Activated T-cell treated with anti-CD3 and anti-CD28 coated beads for 1 hour (primary cell): ENCODE measurements around the gene KPNA4.
"Not testable (repeated sequence)": the region's sequence is repeated elsewhere in the genome, so short reads cannot be mapped to it uniquely, and the experiment has no call there.

Experiments used
- DNase-seq: peaks from one replicate; pipeline ENCODE4 v3.0.0-alpha.2; 2020; ENCODE audit warnings: low read depth

The KPNA4 gene

GRCh38 chr3:160490166-160490565, 75.2 kb downstream of the KPNA4 start:
- no peak for DNase-seq

DNA sequence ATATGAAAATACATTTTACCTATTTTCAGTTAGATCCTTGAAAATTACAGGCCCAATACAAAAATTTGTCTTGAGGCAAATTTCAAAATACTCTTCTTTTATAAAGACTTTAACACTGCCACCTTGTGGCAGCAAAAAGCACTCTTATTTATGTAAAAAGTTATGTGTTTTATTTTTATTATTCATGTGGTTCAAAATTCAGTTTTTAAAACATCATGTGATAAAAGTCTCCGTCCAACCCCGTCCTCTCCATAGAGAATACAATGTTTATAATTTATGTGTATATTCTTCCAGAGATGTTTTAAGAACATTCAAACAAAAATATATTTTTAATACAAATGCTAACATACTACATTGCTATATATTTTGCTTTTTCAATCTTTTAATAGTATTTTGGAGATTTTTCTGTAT, 78.9 kb downstream of the KPNA4 start:
- no peak for DNase-seq

DNA sequence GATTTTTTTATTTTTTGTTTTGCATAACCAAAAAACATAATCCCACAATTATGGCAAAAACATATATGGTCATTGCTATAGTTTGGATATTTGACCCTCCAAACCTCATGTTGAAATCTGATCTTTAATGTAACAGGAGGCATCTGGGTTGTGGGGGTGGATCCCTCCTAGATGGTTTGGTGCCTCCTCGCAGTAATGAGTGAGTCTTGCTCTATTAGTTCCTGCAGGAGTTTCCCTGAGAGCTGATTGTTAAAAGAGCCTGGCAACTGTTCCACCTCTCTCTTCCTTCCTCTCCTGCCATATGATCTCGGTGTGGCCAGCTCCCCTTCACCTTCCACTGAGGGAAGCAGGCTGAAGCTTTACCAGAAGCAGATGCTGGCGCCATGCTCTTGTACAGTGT, 82.6 kb downstream of the KPNA4 start:
- no peak for DNase-seq

- no peak for DNase-seq
Observed at GRCh38 chr3:160481856-160482255, 83.5 kb downstream of the KPNA4 start.

GRCh38 chr3:160480931-160481330, 84.4 kb downstream of the KPNA4 start:
- no peak for DNase-seq

DNA sequence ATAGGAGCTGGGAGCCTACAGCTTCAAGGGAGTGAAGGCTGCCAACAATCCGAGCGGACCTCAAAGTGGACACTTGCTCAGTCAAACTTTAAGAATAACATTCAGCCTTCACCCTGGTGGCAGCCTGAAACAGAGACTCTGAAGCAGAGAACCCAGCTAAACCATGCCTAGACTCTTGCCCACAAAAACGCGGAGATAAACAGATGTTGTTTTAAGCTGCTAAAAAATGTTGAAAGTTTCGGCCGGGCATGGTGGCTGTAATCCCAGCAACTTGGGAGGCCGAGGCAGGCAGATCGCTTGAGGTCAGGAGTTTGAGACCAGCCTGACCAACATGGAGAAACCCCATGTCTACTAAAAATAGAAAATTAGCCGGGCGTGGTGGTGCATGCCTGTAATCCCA, 86.0 kb downstream of the KPNA4 start:
- no peak for DNase-seq

GRCh38 chr3:160478338-160478737, 87.0 kb downstream of the KPNA4 start:
- DNase-seq: no peak

DNA sequence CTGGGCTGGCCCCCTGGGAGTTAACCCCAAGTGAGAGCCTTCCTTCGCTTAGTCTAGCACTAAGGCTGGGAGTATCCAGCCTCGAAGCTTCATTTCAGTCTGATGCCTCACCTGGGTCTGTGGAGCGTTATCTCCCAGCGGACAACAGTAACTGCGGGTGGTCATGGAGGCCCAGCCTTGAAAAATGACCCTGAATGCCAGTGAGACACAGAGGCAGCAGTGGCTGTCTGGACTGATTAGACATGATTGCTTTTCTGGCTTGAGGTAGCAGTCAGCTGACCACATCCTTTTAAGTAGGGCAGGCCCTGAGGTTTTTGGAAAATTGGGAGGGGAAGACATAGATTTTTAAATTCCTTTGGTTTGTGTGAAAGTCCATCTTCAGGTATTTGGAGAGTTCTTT, 87.6 kb downstream of the KPNA4 start:
- no peak for DNase-seq

DNA sequence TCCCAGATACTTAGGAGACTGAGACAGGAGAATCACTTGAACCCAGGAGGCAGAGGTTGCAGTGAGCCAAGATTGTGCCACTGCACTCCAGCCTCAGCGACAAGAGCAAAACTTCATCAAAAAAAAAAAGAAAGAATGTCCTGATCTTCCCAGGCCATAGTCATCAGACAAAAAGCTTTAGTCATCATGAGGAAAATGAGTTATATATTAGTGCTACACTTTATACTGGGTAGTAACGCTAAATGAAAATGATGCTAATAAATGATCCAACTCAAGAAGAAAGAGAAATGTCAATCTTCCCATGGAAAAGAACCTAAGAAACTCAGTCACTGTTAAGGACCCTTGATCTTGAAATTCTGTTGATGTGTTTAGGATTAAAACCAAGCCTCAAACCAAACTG, 89.5 kb downstream of the KPNA4 start:
- no peak for DNase-seq

- no peak for DNase-seq
Observed at GRCh38 chr3:160475153-160475552, 90.2 kb downstream of the KPNA4 start.

- DNase-seq: no peak
Observed at GRCh38 chr3:160474416-160474838, 90.9 kb downstream of the KPNA4 start.

DNA sequence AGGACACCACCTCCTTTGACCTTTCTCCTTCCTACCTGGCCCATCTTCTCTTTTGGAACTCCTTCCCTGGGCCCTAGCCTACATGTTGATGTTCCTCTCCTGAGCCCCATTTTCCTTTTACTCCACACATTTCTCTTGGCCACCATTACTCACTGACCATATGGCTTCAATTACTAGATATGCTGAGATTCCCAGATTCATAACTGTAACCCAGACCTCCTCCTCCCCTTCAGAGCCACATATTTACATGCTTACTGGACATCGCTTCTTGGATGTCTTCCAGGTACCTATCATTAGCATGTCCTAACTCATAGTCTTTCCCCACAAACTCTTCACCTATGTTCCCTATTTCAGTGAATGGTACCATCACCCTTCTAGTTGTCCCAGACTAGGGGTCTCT, 91.4 kb downstream of the KPNA4 start:
- no peak for DNase-seq

GRCh38 chr3:160473221-160473620, 92.2 kb downstream of the KPNA4 start:
- no peak for DNase-seq

GRCh38 chr3:160472344-160472743, 93.0 kb downstream of the KPNA4 start:
- no peak for DNase-seq

DNA sequence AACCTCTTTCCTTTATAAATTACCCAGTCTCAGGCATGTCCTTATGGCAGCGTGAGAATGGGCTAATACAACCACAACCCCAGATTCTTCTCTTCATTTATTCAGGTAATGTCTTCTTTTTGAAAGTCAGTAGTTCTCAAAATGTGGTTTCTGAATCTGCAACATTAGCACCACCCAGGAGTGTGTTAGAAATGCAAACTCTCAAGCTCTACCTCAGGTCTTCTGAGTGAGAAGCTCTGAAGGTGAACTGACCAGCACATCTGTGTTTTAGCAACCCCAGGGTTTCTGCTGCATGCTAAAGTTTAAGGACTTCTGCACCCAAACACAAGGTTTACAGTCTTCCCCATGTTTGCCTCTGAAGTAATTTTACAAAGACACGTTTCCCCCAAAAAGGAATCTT, 93.5 kb downstream of the KPNA4 start:
- no peak for DNase-seq

DNA sequence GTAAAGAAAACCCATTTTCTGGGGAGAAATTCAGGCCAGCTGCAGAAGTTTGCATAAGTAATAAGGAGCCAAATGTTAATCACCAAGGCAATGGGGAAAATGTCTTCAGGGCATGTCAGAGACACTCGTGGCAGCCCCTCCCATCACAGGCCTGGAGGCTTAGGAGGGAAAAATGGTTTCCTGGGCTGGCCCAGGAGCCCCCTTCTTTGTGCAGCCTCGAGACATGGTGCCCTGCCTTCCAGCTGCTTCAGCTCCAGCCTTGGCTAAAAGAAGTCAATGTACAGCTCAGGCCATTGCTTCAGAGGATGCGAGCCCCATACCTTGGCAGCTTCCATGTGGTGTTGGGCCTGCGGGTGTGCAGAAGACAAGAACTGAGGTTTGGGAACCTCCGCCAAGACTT, 95.2 kb downstream of the KPNA4 start:
- no peak for DNase-seq

DNA sequence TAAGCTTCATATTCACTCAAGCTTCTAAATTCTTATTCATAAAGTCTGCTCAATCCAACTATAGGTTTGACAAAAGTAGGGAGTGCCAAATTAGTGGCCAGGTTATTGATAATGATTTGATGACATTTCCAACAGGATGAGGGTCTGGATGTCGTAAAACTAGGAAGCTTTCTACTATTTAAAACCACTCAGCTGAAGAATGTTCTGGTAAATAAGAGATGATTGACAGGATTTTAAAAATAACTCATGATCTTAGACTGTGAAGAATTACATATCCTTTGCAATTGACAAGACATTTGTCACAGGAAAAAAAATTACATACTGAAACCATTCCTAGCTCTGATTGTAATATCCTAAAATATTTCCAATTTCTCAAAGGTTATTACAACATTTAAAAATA, 100.4 kb downstream of the KPNA4 start:
- DNase-seq: no peak

GRCh38 chr3:160464321-160464720, 101.0 kb downstream of the KPNA4 start:
- DNase-seq: no peak

DNA sequence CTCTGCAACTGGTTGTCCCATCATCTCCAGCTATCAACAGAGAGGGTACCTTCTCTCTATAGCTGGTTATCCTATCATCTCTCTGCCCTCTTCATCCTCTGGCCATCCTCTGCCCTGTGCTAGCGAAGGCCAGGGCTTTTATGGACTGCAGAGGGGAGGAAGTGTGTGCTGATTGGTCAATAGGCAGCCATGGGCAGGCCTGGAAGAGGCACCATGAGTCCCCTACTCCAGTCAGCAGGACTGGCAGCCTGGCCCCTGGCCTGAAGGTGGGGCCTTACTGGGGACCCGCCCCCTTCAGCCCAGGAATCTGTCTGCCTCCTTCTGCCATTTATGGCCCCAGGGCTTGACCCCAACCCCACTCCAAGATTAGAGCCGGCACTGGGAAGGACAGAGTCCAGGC, 105.3 kb downstream of the KPNA4 start:
- DNase-seq: no peak

GRCh38 chr3:160459450-160459970, 105.9 kb downstream of the KPNA4 start:
- DNase-seq: no peak

DNA sequence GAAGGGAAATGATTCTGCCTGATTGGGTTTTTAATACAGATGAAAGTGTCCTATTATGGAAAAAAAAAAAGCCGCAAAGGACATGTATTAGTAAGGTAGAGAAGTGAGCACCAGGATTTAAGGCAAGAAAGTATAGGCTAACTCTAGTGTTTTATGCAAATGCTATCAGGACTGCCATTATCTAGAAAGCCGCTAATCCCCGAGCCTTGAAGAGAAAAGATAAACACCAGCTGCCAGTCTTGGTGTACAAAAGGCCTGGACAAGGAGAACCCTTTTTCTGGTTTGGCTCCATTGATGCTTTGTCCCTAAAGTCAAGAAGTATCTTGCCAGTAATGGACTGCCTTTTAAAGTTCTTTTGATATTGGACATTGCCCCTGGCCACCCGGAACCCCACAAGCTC, 107.2 kb downstream of the KPNA4 start:
- no peak for DNase-seq

DNA sequence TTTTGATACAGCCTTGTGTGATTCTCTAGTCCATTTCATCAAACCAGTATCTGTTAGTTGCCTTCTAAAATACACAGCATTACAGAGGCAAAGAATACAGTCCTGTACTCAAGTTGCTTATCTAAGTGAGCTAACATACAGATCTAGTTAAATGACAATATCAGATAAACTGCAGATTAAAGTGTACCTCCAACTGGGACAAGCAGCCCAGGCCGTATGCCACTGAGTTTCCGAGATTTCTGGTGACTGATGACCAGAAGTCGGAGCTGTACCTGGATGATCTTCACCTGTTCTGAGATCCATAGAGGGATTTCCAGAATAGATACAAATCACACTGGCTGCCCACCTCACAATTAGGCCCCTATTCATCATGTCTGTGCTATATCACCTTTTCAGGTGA, 109.5 kb downstream of the KPNA4 start:
- DNase-seq: no peak

- DNase-seq: no peak
Observed at GRCh38 chr3:160454995-160455394, 110.4 kb downstream of the KPNA4 start.

- not testable (repeated sequence) for DNase-seq
Observed at GRCh38 chr3:160452251-160452650, 113.1 kb downstream of the KPNA4 start.

DNA sequence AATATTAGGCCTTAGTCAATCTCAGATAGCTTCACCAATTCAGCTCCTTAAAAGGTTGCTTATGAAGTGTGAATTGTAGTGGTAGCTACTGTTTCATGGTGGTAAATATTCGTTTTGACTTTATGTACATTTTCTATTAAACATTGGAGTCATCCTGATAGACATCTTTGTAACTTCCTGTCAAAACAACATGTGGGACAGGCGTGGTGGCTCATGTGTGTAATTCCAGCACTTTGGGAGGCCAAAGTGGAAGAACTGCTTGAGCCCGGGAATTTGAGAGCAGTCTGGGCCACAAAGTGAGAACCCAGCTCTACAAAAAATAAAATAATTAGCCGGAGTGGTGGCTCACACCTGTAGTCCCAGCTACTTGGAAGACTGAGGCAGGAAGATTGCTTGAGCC, 113.8 kb downstream of the KPNA4 start:
- DNase-seq: no peak
